ENCODE data around the gene LRRK1. TPM values are rescaled to one million over a fixed set of nuclear protein-coding genes. Genes with fewer than 3 reads are reported as not detected.

The LRRK1 gene
- total RNA-seq, 1 donor: 18.0 TPM

GRCh38 chr15:101001056-101001455 lies 81.9 kb downstream of the LRRK1 start:
- DNase-seq (ENCODE audit: low read depth): no peak
- no peak overlapping the region for H3K4me3 ChIP-seq (ENCODE audit: low read depth, low read length)
- TF ChIP-seq CTCF (IDR thresholded peaks at IDR 0.05; ENCODE audit: insufficient read depth, low read length): no peak

- no peak for DNase-seq (ENCODE audit: low read depth)
- no peak for TF ChIP-seq CTCF (IDR thresholded peaks at IDR 0.05; ENCODE audit: insufficient read depth, low read length)
Observed at GRCh38 chr15:101001796-101002195, 82.6 kb downstream of the LRRK1 start.

GRCh38 chr15:101003081-101003480 lies 83.9 kb downstream of the LRRK1 start:
- TF ChIP-seq CTCF (IDR thresholded peaks at IDR 0.05; ENCODE audit: insufficient read depth, low read length): no peak
- no peak for DNase-seq (ENCODE audit: low read depth)
- no peak overlapping the region for H3K4me3 ChIP-seq (ENCODE audit: low read depth, low read length)

More at GRCh38 chr15:101001796-101002195, 82.6 kb downstream of the LRRK1 start:
- H3K4me3 ChIP-seq (ENCODE audit: low read depth, low read length): no peak overlapping the region

- TF ChIP-seq CTCF (IDR thresholded peaks at IDR 0.05; ENCODE audit: insufficient read depth, low read length): no peak
- no peak overlapping the region for H3K4me3 ChIP-seq (ENCODE audit: low read depth, low read length)
- no peak for DNase-seq (ENCODE audit: low read depth)
Observed at GRCh38 chr15:101003706-101004105, 84.5 kb downstream of the LRRK1 start.

GRCh38 chr15:101004500-101004899 lies 85.3 kb downstream of the LRRK1 start:
- TF ChIP-seq CTCF (IDR thresholded peaks at IDR 0.05; ENCODE audit: insufficient read depth, low read length): no peak
- H3K4me3 ChIP-seq (ENCODE audit: low read depth, low read length): no peak overlapping the region
- DNase-seq (ENCODE audit: low read depth): no peak

- no peak overlapping the region for H3K4me3 ChIP-seq (ENCODE audit: low read depth, low read length)
- TF ChIP-seq CTCF (IDR thresholded peaks at IDR 0.05; ENCODE audit: insufficient read depth, low read length): no peak
- no peak for DNase-seq (ENCODE audit: low read depth)
Observed at GRCh38 chr15:101004986-101005747, 86.0 kb downstream of the LRRK1 start.

Data from fibroblast of the aortic adventitia (primary cell).